Measurements from ENCODE around the gene CXorf49B. TPM values are rescaled to one million over a fixed set of nuclear protein-coding genes. Genes with fewer than 3 reads are reported as not detected.
"Not testable (repeated sequence)": the region's sequence is repeated elsewhere in the genome, so short reads cannot be mapped to it uniquely, and the experiment has no call there.

The CXorf49B gene
- total RNA-seq (2022) (not detected in 2 replicates), Bru-seq, nascent RNA (not detected), BruChase-seq, experiment 1, labeled RNA remaining after a 2-hour chase (not detected), BruChase-seq, experiment 2, labeled RNA remaining after a 6-hour chase (not detected)
- long read RNA-seq = 0 reads

GRCh38 chrX:71763049-71763448 lies at the start of gene CXorf49B:
Gene CXorf49B (plus strand): TSS chrX:71763349. CDS start chrX:71763424, 75 bp downstream.
- CTCF ChIA-PET; H3K4me1 Mint-ChIP-seq (ENCODE audit: low read depth, unreplicated experiment): not testable (repeated sequence)

GRCh38 chrX:71714064-71714463 lies 49.1 kb upstream of the CXorf49B start:
- H3K4me3 ChIP-seq (ENCODE audit: low read depth, low read length); BruUV-seq (replicated peaks); H3K36me3 ChIP-seq (ENCODE audit: control insufficient read depth, insufficient read depth, low read length); H3K4me1 Mint-ChIP-seq (ENCODE audit: low read depth, unreplicated experiment); H3K27me3 Mint-ChIP-seq (ENCODE audit: insufficient read depth, unreplicated experiment); H3K36me3 Mint-ChIP-seq (ENCODE audit: insufficient read depth, unreplicated experiment); H3K9me3 Mint-ChIP-seq (ENCODE audit: unreplicated experiment); H3K4me1 ChIP-seq; H3K4me3 Mint-ChIP-seq (ENCODE audit: unreplicated experiment); H3K27ac Mint-ChIP-seq (ENCODE audit: unreplicated experiment); DNase-seq; POLR2A ChIA-PET; H3K9me3 ChIP-seq; H3K27me3 ChIP-seq (replicated peaks; ENCODE audit: control insufficient read depth, insufficient read depth, low read length); CTCF ChIA-PET; intact Hi-C loops (cut with micrococcal nuclease; ENCODE audit: unreplicated experiment): not testable (repeated sequence)

More at GRCh38 chrX:71763049-71763448, at the start of gene CXorf49B:
- H3K4me1 ChIP-seq; H3K27ac Mint-ChIP-seq (ENCODE audit: unreplicated experiment); H3K4me3 ChIP-seq (ENCODE audit: low read depth, low read length); DNase-seq; H3K36me3 ChIP-seq (ENCODE audit: control insufficient read depth, insufficient read depth, low read length); H3K9me3 Mint-ChIP-seq (ENCODE audit: unreplicated experiment); H3K9me3 ChIP-seq; H3K27me3 ChIP-seq (replicated peaks; ENCODE audit: control insufficient read depth, insufficient read depth, low read length); H3K4me3 Mint-ChIP-seq (ENCODE audit: unreplicated experiment); intact Hi-C loops (cut with micrococcal nuclease; ENCODE audit: unreplicated experiment); H3K27me3 Mint-ChIP-seq (ENCODE audit: insufficient read depth, unreplicated experiment); BruUV-seq (replicated peaks); H3K36me3 Mint-ChIP-seq (ENCODE audit: insufficient read depth, unreplicated experiment); POLR2A ChIA-PET: not testable (repeated sequence)

- H3K9me3 ChIP-seq; H3K27me3 ChIP-seq (replicated peaks; ENCODE audit: control insufficient read depth, insufficient read depth, low read length); H3K27me3 Mint-ChIP-seq (ENCODE audit: insufficient read depth, unreplicated experiment); DNase-seq; BruUV-seq (replicated peaks); POLR2A ChIA-PET; H3K4me1 ChIP-seq; H3K27ac Mint-ChIP-seq (ENCODE audit: unreplicated experiment); H3K4me3 Mint-ChIP-seq (ENCODE audit: unreplicated experiment); H3K4me3 ChIP-seq (ENCODE audit: low read depth, low read length); H3K9me3 Mint-ChIP-seq (ENCODE audit: unreplicated experiment); H3K4me1 Mint-ChIP-seq (ENCODE audit: low read depth, unreplicated experiment); CTCF ChIA-PET; intact Hi-C loops (cut with micrococcal nuclease; ENCODE audit: unreplicated experiment); H3K36me3 Mint-ChIP-seq (ENCODE audit: insufficient read depth, unreplicated experiment); H3K36me3 ChIP-seq (ENCODE audit: control insufficient read depth, insufficient read depth, low read length): not testable (repeated sequence)
These were observed 47.6 kb upstream of the CXorf49B start for GRCh38 chrX:71715551-71715950.

GRCh38 chrX:71716323-71716722 lies 46.8 kb upstream of the CXorf49B start:
- H3K36me3 Mint-ChIP-seq (ENCODE audit: insufficient read depth, unreplicated experiment); H3K27me3 Mint-ChIP-seq (ENCODE audit: insufficient read depth, unreplicated experiment); H3K4me3 Mint-ChIP-seq (ENCODE audit: unreplicated experiment); H3K27me3 ChIP-seq (replicated peaks; ENCODE audit: control insufficient read depth, insufficient read depth, low read length); H3K36me3 ChIP-seq (ENCODE audit: control insufficient read depth, insufficient read depth, low read length); H3K9me3 ChIP-seq; POLR2A ChIA-PET; H3K27ac Mint-ChIP-seq (ENCODE audit: unreplicated experiment); BruUV-seq (replicated peaks); H3K4me1 ChIP-seq; DNase-seq; H3K4me1 Mint-ChIP-seq (ENCODE audit: low read depth, unreplicated experiment); H3K9me3 Mint-ChIP-seq (ENCODE audit: unreplicated experiment); CTCF ChIA-PET; intact Hi-C loops (cut with micrococcal nuclease; ENCODE audit: unreplicated experiment); H3K4me3 ChIP-seq (ENCODE audit: low read depth, low read length): not testable (repeated sequence)

GRCh38 chrX:71718185-71718584 lies 45.0 kb upstream of the CXorf49B start, which contains the start of gene CXorf49:
Gene CXorf49 (minus strand): TSS chrX:71718285. CDS start chrX:71718151, 134 bp downstream.
- BruUV-seq (replicated peaks); POLR2A ChIA-PET; CTCF ChIA-PET; intact Hi-C loops (cut with micrococcal nuclease; ENCODE audit: unreplicated experiment); H3K4me1 Mint-ChIP-seq (ENCODE audit: low read depth, unreplicated experiment); H3K9me3 Mint-ChIP-seq (ENCODE audit: unreplicated experiment); H3K27me3 ChIP-seq (replicated peaks; ENCODE audit: control insufficient read depth, insufficient read depth, low read length); H3K36me3 ChIP-seq (ENCODE audit: control insufficient read depth, insufficient read depth, low read length); H3K36me3 Mint-ChIP-seq (ENCODE audit: insufficient read depth, unreplicated experiment); H3K27ac Mint-ChIP-seq (ENCODE audit: unreplicated experiment); H3K9me3 ChIP-seq; H3K4me3 ChIP-seq (ENCODE audit: low read depth, low read length); H3K4me1 ChIP-seq; H3K27me3 Mint-ChIP-seq (ENCODE audit: insufficient read depth, unreplicated experiment); DNase-seq; H3K4me3 Mint-ChIP-seq (ENCODE audit: unreplicated experiment): not testable (repeated sequence)

GRCh38 chrX:71719195-71719594 lies 44.0 kb upstream of the CXorf49B start:
- DNase-seq; H3K27ac Mint-ChIP-seq (ENCODE audit: unreplicated experiment); CTCF ChIA-PET; H3K4me1 Mint-ChIP-seq (ENCODE audit: low read depth, unreplicated experiment); H3K4me3 Mint-ChIP-seq (ENCODE audit: unreplicated experiment); H3K36me3 ChIP-seq (ENCODE audit: control insufficient read depth, insufficient read depth, low read length); BruUV-seq (replicated peaks); H3K27me3 Mint-ChIP-seq (ENCODE audit: insufficient read depth, unreplicated experiment); POLR2A ChIA-PET; H3K27me3 ChIP-seq (replicated peaks; ENCODE audit: control insufficient read depth, insufficient read depth, low read length); intact Hi-C loops (cut with micrococcal nuclease; ENCODE audit: unreplicated experiment); H3K9me3 Mint-ChIP-seq (ENCODE audit: unreplicated experiment); H3K4me3 ChIP-seq (ENCODE audit: low read depth, low read length); H3K4me1 ChIP-seq; H3K9me3 ChIP-seq; H3K36me3 Mint-ChIP-seq (ENCODE audit: insufficient read depth, unreplicated experiment): not testable (repeated sequence)

GRCh38 chrX:71720289-71720886 lies 42.8 kb upstream of the CXorf49B start:
- intact Hi-C loops (cut with micrococcal nuclease; ENCODE audit: unreplicated experiment); H3K4me1 ChIP-seq; H3K9me3 Mint-ChIP-seq (ENCODE audit: unreplicated experiment); CTCF ChIA-PET; DNase-seq; H3K4me3 Mint-ChIP-seq (ENCODE audit: unreplicated experiment); H3K9me3 ChIP-seq; H3K36me3 Mint-ChIP-seq (ENCODE audit: insufficient read depth, unreplicated experiment); H3K4me1 Mint-ChIP-seq (ENCODE audit: low read depth, unreplicated experiment); H3K4me3 ChIP-seq (ENCODE audit: low read depth, low read length); H3K27ac Mint-ChIP-seq (ENCODE audit: unreplicated experiment); BruUV-seq (replicated peaks); POLR2A ChIA-PET; H3K36me3 ChIP-seq (ENCODE audit: control insufficient read depth, insufficient read depth, low read length); H3K27me3 Mint-ChIP-seq (ENCODE audit: insufficient read depth, unreplicated experiment); H3K27me3 ChIP-seq (replicated peaks; ENCODE audit: control insufficient read depth, insufficient read depth, low read length): not testable (repeated sequence)
